ENCODE data around the gene CITED2. TPM values are rescaled to one million over a fixed set of nuclear protein-coding genes. Genes with fewer than 3 reads are reported as not detected.

CITED2 gene
- total RNA-seq, 1 experiment from 2014 or later = 46.1 TPM

DNA sequence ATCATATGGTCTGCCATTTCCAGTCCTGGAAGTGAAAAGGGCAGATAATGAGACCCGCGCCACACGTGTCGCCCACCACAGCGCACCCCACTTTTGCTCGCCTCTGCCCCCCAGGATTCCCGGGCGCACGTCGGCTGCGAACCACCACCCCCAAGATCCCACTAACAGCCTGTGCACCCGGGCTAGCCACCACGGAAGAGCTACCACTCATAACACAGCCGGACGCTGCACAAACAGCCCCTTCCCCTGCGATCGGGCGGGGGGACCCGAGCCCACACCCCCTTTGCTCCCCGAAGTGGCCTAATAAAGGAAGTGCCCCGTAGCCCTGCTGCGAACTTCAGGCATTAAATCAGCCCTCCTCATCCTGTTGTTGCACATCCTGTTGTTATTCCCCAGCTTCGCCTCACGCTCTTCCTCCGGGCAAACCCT, 506 bp downstream of the CITED2 start (continued):
- no peak for TF ChIP-seq CEBPB (IDR thresholded peaks at IDR 0.05; ENCODE audit: low read depth)
- TF ChIP-seq, protein P1, sequence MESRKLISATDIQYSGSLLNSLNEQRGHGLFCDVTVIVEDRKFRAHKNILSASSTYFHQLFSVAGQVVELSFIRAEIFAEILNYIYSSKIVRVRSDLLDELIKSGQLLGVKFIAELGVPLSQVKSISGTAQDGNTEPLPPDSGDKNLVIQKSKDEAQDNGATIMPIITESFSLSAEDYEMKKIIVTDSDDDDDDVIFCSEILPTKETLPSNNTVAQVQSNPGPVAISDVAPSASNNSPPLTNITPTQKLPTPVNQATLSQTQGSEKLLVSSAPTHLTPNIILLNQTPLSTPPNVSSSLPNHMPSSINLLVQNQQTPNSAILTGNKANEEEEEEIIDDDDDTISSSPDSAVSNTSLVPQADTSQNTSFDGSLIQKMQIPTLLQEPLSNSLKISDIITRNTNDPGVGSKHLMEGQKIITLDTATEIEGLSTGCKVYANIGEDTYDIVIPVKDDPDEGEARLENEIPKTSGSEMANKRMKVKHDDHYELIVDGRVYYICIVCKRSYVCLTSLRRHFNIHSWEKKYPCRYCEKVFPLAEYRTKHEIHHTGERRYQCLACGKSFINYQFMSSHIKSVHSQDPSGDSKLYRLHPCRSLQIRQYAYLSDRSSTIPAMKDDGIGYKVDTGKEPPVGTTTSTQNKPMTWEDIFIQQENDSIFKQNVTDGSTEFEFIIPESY (IDR thresholded peaks at IDR 0.05; ENCODE audit: extremely low read depth, insufficient replicate concordance, low read length) = no peak
- TF ChIP-seq FOSL1 (IDR thresholded peaks at IDR 0.05; ENCODE audit: low read depth) = no peak
- TF ChIP-seq EGR1 (IDR thresholded peaks at IDR 0.05; ENCODE audit: low read depth) = no peak
- TF ChIP-seq, protein P2, sequence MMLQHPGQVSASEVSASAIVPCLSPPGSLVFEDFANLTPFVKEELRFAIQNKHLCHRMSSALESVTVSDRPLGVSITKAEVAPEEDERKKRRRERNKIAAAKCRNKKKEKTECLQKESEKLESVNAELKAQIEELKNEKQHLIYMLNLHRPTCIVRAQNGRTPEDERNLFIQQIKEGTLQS (IDR thresholded peaks at IDR 0.05) = no peak
- TF ChIP-seq ELF1 (IDR thresholded peaks at IDR 0.05; ENCODE audit: borderline replicate concordance, low read depth) = no peak
- TF ChIP-seq, protein P3, sequence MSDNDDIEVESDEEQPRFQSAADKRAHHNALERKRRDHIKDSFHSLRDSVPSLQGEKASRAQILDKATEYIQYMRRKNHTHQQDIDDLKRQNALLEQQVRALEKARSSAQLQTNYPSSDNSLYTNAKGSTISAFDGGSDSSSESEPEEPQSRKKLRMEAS (IDR thresholded peaks at IDR 0.05) = no peak
- no peak for TF ChIP-seq JUND (IDR thresholded peaks at IDR 0.05)

- no peaks in the 10 kb centered on the region for H3K9me2 ChIP-seq (ENCODE audit: insufficient read depth)
- POLR2A ChIA-PET = interaction anchor here (1.1 to 2.2 kb wide), 10 partner anchors 135 to 1068 kb away, joined by 3 to 12 read pairs (median 4); no protein-coding TSS in a partner anchor
- H3K9ac ChIP-seq (ENCODE audit: low read length) = peak overlapping the region; percentile 92
- no TSS peak for BruUV-seq (replicated peaks)
- no peaks in the 10 kb centered on the region for H4K20me1 ChIP-seq (ENCODE audit: insufficient read depth)
- H3K4me1 ChIP-seq (ENCODE audit: control insufficient read depth in 1 of 2, insufficient read depth in 2 of 2, low read length in 2 of 2) = peaks cover 18 to 51% of the 10 kb centered on the region in 2 experiments
- H3K9me3 ChIP-seq (ENCODE audit: control insufficient read depth in 1 of 2, insufficient read depth in 1 of 2, low read depth in 1 of 2, low read length in 2 of 2) = no peaks in the 10 kb centered on the region
- H2AFZ ChIP-seq (ENCODE audit: low read depth, low read length, poor library complexity, severe bottlenecking) = no peak overlapping the region
- peaks cover 7 to 8% of the 10 kb centered on the region in 2 experiments; a peak in 1 of 4 replicates for H3K36me3 ChIP-seq (ENCODE audit: control insufficient read depth in 1 of 2, insufficient read depth in 2 of 2, low read length in 2 of 2)
- peak overlapping the region; percentile 88 for H3K27ac ChIP-seq (ENCODE audit: low read depth, low read length)
- H3K27me3 ChIP-seq (ENCODE audit: insufficient read depth, low read length) = no peaks in the 10 kb centered on the region
- H3K4me2 ChIP-seq (ENCODE audit: low read length) = peak overlapping the region; percentile 92
- intact Hi-C loops (cut with micrococcal nuclease) = loop anchor here (5.0 to 10.0 kb wide), 3 partner anchors 211 to 731 kb away; no protein-coding TSS in a partner anchor
- no peak for DNase-seq (ENCODE audit: low read depth, low spot score)
- RAD21 ChIA-PET (ENCODE audit: low non-redundant PET in 1 of 2, low total read pairs in 2 of 2, uncharacterized antibody in 2 of 2, unreplicated experiment in 2 of 2) = interaction anchor here in 1 of 2 experiments (0.6 to 2.1 kb wide), 3 partner anchors 161 to 510 kb away, joined by 3 to 5 read pairs (median 3); no protein-coding TSS in a partner anchor
- peak; percentile 13 for ATAC-seq
- H3K4me3 ChIP-seq (replicated peaks in 1 of 2; ENCODE audit: low read depth in 1 of 2, low read length in 2 of 2) = peak overlapping the region; percentile 94 to 96
- CTCF ChIA-PET = interaction anchor here (1.0 to 2.3 kb wide), 3 partner anchors 9 to 154 kb away, joined by 4 to 9 read pairs (median 7); no protein-coding TSS in a partner anchor
- H3K79me2 ChIP-seq (ENCODE audit: insufficient read depth, low read length) = peaks cover 27% of the 10 kb centered on the region
- TF ChIP-seq SP1 (IDR thresholded peaks at IDR 0.05; ENCODE audit: low read depth) (no peak), ELF1 (IDR thresholded peaks at IDR 0.05; ENCODE audit: borderline replicate concordance, low read depth) (no peak), SIN3A (IDR thresholded peaks at IDR 0.05; ENCODE audit: low read depth) (0 out of 2 replicates have a peak, but pooled peaks have one; percentile 31), FOSL1 (IDR thresholded peaks at IDR 0.05; ENCODE audit: low read depth) (no peak), EZH2phosphoT487 (IDR thresholded peaks at IDR 0.05; ENCODE audit: borderline replicate concordance) (no peak), TCF7L2 (IDR thresholded peaks at IDR 0.05; ENCODE audit: borderline replicate concordance, extremely low read depth, insufficient read depth, insufficient read length) (no peak), EGR1 (IDR thresholded peaks at IDR 0.05; ENCODE audit: low read depth) (no peak), POLR2AphosphoS5 (IDR thresholded peaks at IDR 0.05; ENCODE audit: low read depth, low read length) (peak; percentile 39; the same call in 1 of the 2 replicates), POLR2A (IDR thresholded peaks at IDR 0.05; ENCODE audit: borderline replicate concordance, extremely low read depth, insufficient read depth, insufficient read length) (no peak), CBX3 (IDR thresholded peaks at IDR 0.05; ENCODE audit: low read depth) (no peak), SRF (IDR thresholded peaks at IDR 0.05; ENCODE audit: low read depth) (no peak), YY1 (IDR thresholded peaks at IDR 0.05; ENCODE audit: extremely low read depth, insufficient replicate concordance, low read depth, low read length) (peak; percentile 34)
- TF ChIP-seq, protein P4, sequence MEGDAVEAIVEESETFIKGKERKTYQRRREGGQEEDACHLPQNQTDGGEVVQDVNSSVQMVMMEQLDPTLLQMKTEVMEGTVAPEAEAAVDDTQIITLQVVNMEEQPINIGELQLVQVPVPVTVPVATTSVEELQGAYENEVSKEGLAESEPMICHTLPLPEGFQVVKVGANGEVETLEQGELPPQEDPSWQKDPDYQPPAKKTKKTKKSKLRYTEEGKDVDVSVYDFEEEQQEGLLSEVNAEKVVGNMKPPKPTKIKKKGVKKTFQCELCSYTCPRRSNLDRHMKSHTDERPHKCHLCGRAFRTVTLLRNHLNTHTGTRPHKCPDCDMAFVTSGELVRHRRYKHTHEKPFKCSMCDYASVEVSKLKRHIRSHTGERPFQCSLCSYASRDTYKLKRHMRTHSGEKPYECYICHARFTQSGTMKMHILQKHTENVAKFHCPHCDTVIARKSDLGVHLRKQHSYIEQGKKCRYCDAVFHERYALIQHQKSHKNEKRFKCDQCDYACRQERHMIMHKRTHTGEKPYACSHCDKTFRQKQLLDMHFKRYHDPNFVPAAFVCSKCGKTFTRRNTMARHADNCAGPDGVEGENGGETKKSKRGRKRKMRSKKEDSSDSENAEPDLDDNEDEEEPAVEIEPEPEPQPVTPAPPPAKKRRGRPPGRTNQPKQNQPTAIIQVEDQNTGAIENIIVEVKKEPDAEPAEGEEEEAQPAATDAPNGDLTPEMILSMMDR (IDR thresholded peaks at IDR 0.05 in 2 of 3, conservative IDR thresholded peaks at IDR 0.05 in 1 of 3; ENCODE audit: borderline replicate concordance in 1 of 3, insufficient read depth in 1 of 3, low read depth in 2 of 3, low read length in 2 of 3) = no peak; a peak in 1 of 6 replicates
Observed at GRCh38 chr6:139373154-139373927, 1.1 kb downstream of the CITED2 start.

Measured in HCT116 (cell line).